CD4-positive, alpha-beta T cell (primary cell): ENCODE results near the gene RHOF. TPM values are rescaled to one million over a fixed set of nuclear protein-coding genes. Genes with fewer than 3 reads are reported as not detected.

Experiments
- ATAC-seq: fragments of 200-7000 bp; cut with Tn5 transposase; one replicate; pipeline ENCODE4 v1.10.0; 2022; ENCODE audit warnings: mild to moderate bottlenecking; ENCODE audit not compliant: poor library complexity
- CTCF ChIA-PET: fragments of 350-600 bp; sonication (Branson Sonifier 250); formaldehyde crosslinking; loops from one replicate; lab custom pipeline; 2021; ENCODE audit warnings: antibody characterized with exemption, inconsistent platforms; lab: Charles Lee
- POLR2A ChIA-PET: fragments of 350-600 bp; sonication (Branson Sonifier 250); formaldehyde crosslinking; loops from one replicate; lab custom pipeline; 2021; ENCODE audit warnings: antibody characterized with exemption, inconsistent platforms; lab: Charles Lee
- DNase-seq, 14 experiments: peaks; one replicate each; pipeline ENCODE4 v3.0.0-alpha.2; 2013 to 2020; ENCODE audit warnings: mixed read lengths in 2 of 14
- H3K27ac ChIP-seq, 2 donors: one replicate each; pipeline versions ENCODE4 v1.5.1 to v1.7.0; 2013; ENCODE audit warnings: low read length in 2 of 2, low read depth in 1 of 2, mild to moderate bottlenecking in 1 of 2
- H3K27me3 ChIP-seq, 2 experiments: 1 replicate in 1 of 2; 2 replicates in 1 of 2; pipeline versions ENCODE4 v1.6.1 to v1.7.0; 2013; ENCODE audit warnings: low read length in 2 of 2, control low read depth in 1 of 2, mild to moderate bottlenecking in 1 of 2, moderate library complexity in 1 of 2; ENCODE audit not compliant: insufficient read depth in 2 of 2, control insufficient read depth in 1 of 2
- H3K36me3 ChIP-seq: one replicate; pipeline ENCODE4 v1.6.1; 2013; ENCODE audit warnings: low read length, control low read depth; ENCODE audit not compliant: insufficient read depth
- H3K4me1 ChIP-seq: one replicate; pipeline ENCODE4 v1.6.1; 2013; ENCODE audit warnings: low read length, control low read depth; ENCODE audit not compliant: insufficient read depth
- H3K4me3 ChIP-seq: one replicate; pipeline ENCODE4 v1.5.1; 2013; ENCODE audit warnings: mild to moderate bottlenecking, low read length, moderate library complexity
- H3K9me3 ChIP-seq, 2 experiments: 1 replicate in 1 of 2; 2 replicates in 1 of 2; pipeline versions ENCODE4 v1.6.1 to v1.7.0; 2013; ENCODE audit warnings: low read length in 2 of 2, mild to moderate bottlenecking in 2 of 2, control low read depth in 1 of 2, moderate library complexity in 1 of 2; ENCODE audit not compliant: control insufficient read depth in 1 of 2, insufficient read depth in 1 of 2
- H3K27ac Mint-ChIP-seq: one replicate; pipeline ENCODE4 v1.8.0; 2020; ENCODE audit warnings: mixed read lengths
- H3K27me3 Mint-ChIP-seq: one replicate; pipeline ENCODE4 v1.8.0; 2021; ENCODE audit warnings: mixed read lengths
- H3K36me3 Mint-ChIP-seq: one replicate; pipeline ENCODE4 v1.8.0; 2021; ENCODE audit warnings: low read depth, mixed read lengths
- H3K4me1 Mint-ChIP-seq: one replicate; pipeline ENCODE4 v1.8.0; 2021; ENCODE audit warnings: low read depth, mixed read lengths
- H3K4me3 Mint-ChIP-seq: one replicate; pipeline ENCODE4 v1.8.0; 2020; ENCODE audit warnings: mild to moderate bottlenecking, mixed read lengths
- H3K9me3 Mint-ChIP-seq: one replicate; pipeline ENCODE4 v1.8.0; 2020; ENCODE audit warnings: mixed read lengths
- CTCF ChIP-seq: fragments of 200-600 bp; IDR thresholded peaks from one replicate; pipeline ENCODE4 v1.8.0; 2022; ENCODE audit warnings: antibody characterized with exemption, mild to moderate bottlenecking
- intact Hi-C, 2 experiments: fragments of 100-400 bp; cut with DNase I in 1 of 2; cut with micrococcal nuclease in 1 of 2; formaldehyde crosslinking; loops; one replicate each; pipeline versions ENCODE4 v1.15.1 to v1.9.0; 2023 to 2025; cut with DNase I, micrococcal nuclease
- total RNA-seq, 174 experiments: library from RNA in 2 of 174; stranded (reverse) in 2 of 174; gene quantifications; one replicate each; pipeline ENCODE4 v1.2.3 and lab custom pipeline; 2021 to 2026

RHOF gene
- total RNA-seq, 2 experiments from 2014 or later: 155 to 164 TPM

GRCh38 chr12:121829250-121829918 lies 35.9 kb upstream of the RHOF start:
- Mint-ChIP-seq H3K9me3 (no peaks in the 10 kb centered on the region), H3K4me1 (no peaks in the 10 kb centered on the region), H3K27ac (peak overlapping the region; percentile 59), H3K4me3 (no peak overlapping the region), H3K36me3 (peaks cover 79% of the 10 kb centered on the region), H3K27me3 (no peaks in the 10 kb centered on the region)
- H3K4me3 ChIP-seq: no peak overlapping the region
- ATAC-seq (no peak), DNase-seq (no peak)
- H3K27ac ChIP-seq: peak overlapping the region in 1 of 2 donors; percentile 10
- TF ChIP-seq CTCF: no peak
- H3K9me3 ChIP-seq: no peaks in the 10 kb centered on the region
- H3K27me3 ChIP-seq: no peaks in the 10 kb centered on the region
- no peaks in the 10 kb centered on the region for H3K4me1 ChIP-seq
- ChIA-PET CTCF (interaction anchor here (2.5 to 5.7 kb wide), 2 partner anchors 9 to 35 kb away, joined by 9 to 38 read pairs; partner anchors contain the start of gene RHOF), POLR2A (no interaction called here)
- peaks cover 70% of the 10 kb centered on the region for H3K36me3 ChIP-seq
- intact Hi-C loops: no loop called here

- POLR2A ChIA-PET: interaction anchor here (1.2 kb wide), 1 partner anchor 34 kb away, joined by 8 read pairs; no protein-coding TSS in a partner anchor
- Mint-ChIP-seq H3K36me3 (peaks cover 85% of the 10 kb centered on the region), H3K27ac (peak overlapping the region; percentile 59)
Measured at GRCh38 chr12:121828826-121829225, 35.3 kb upstream of the RHOF start.

GRCh38 chr12:121828306-121828705 lies 34.8 kb upstream of the RHOF start:
- ATAC-seq: no peak
- H3K27me3 Mint-ChIP-seq: no peaks in the 10 kb centered on the region
- peak overlapping the region; percentile 59 for H3K27ac Mint-ChIP-seq
- ChIA-PET POLR2A (interaction anchor here (0.9 to 1.2 kb wide), 3 partner anchors 11 to 142 kb away, joined by 3 to 8 read pairs (median 5); no protein-coding TSS in a partner anchor), CTCF (interaction anchor here (2.5 to 5.7 kb wide), 2 partner anchors 10 to 34 kb away, joined by 9 to 38 read pairs; partner anchors contain the start of gene RHOF)
- no peaks in the 10 kb centered on the region for H3K9me3 Mint-ChIP-seq
- no peak overlapping the region for H3K27ac ChIP-seq
- H3K4me1 ChIP-seq: no peaks in the 10 kb centered on the region
- TF ChIP-seq CTCF: no peak
- H3K36me3 ChIP-seq: peaks cover 81% of the 10 kb centered on the region
- peak overlapping the region; percentile 42 for H3K4me3 Mint-ChIP-seq
- no peak overlapping the region for H3K4me3 ChIP-seq
- no peak for DNase-seq
- intact Hi-C loops: no loop called here
- peaks cover 88% of the 10 kb centered on the region for H3K36me3 Mint-ChIP-seq
- no peaks in the 10 kb centered on the region for H3K4me1 Mint-ChIP-seq
- H3K9me3 ChIP-seq: no peaks in the 10 kb centered on the region
- no peaks in the 10 kb centered on the region for H3K27me3 ChIP-seq

More at GRCh38 chr12:121828826-121829225, 35.3 kb upstream of the RHOF start:
- no peak overlapping the region for H3K4me3 Mint-ChIP-seq
- H3K4me3 ChIP-seq: no peak overlapping the region
- H3K4me1 ChIP-seq: no peaks in the 10 kb centered on the region
- peak overlapping the region in 1 of 2 donors; percentile 10 for H3K27ac ChIP-seq
- H3K9me3 ChIP-seq: no peaks in the 10 kb centered on the region
- intact Hi-C loops: no loop called here
- H3K4me1 Mint-ChIP-seq: no peaks in the 10 kb centered on the region
- peaks cover 75% of the 10 kb centered on the region for H3K36me3 ChIP-seq
- ATAC-seq (no peak), DNase-seq (no peak)
- H3K27me3 Mint-ChIP-seq: no peaks in the 10 kb centered on the region
- CTCF ChIA-PET: interaction anchor here (2.5 to 5.7 kb wide), 2 partner anchors 9 to 34 kb away, joined by 9 to 38 read pairs; partner anchors contain the start of gene RHOF
- H3K27me3 ChIP-seq: no peaks in the 10 kb centered on the region
- H3K9me3 Mint-ChIP-seq: no peaks in the 10 kb centered on the region
- TF ChIP-seq CTCF: no peak
